Transverse colon (tissue), 4 donors: ENCODE measurements around the gene PPP6R2. TPM values are rescaled to one million over a fixed set of nuclear protein-coding genes. Genes with fewer than 3 reads are reported as not detected.
"Not testable (repeated sequence)": the region's sequence is repeated elsewhere in the genome, so short reads cannot be mapped to it uniquely, and the experiment has no call there.

Experiments used
- DNase-seq: peaks from one replicate; pipeline ENCODE4 v3.0.0-alpha.2; 2019
- H3K27ac ChIP-seq, 4 donors: fragments of 200-600 bp; sonication (generic); 2 replicates each; pipeline ENCODE4 v1.5.1; 2016 to 2018; ENCODE audit warnings: inconsistent platforms in 4 of 4
- H3K27me3 ChIP-seq: fragments of 200-600 bp; sonication (generic); 2 replicates; pipeline ENCODE4 v1.5.1; 2017; ENCODE audit warnings: inconsistent platforms
- H3K36me3 ChIP-seq, 4 donors: fragments of 200-600 bp; sonication (generic); 2 replicates each; pipeline ENCODE4 v1.5.1; 2017 to 2019; ENCODE audit warnings: inconsistent platforms in 4 of 4
- H3K4me1 ChIP-seq, 4 donors: fragments of 200-600 bp; sonication (generic); 2 replicates each; pipeline ENCODE4 v1.5.1; 2017 to 2020; ENCODE audit warnings: inconsistent platforms in 4 of 4
- H3K4me3 ChIP-seq, 4 donors: fragments of 200-600 bp; sonication (generic); 1 replicate in 1 of 4; 2 replicates in 3 of 4; pipeline versions ENCODE4 v1.5.1 to v1.6.1; 2017 to 2019; ENCODE audit warnings: inconsistent platforms in 4 of 4
- H3K9me3 ChIP-seq, 2 donors: fragments of 200-600 bp; sonication (generic); 2 replicates each; pipeline ENCODE4 v1.5.1; 2017 to 2019; ENCODE audit warnings: inconsistent platforms in 2 of 2
- EP300 ChIP-seq: sonication (generic); formaldehyde crosslinking; IDR thresholded peaks from one replicate; pipeline ENCODE4 v1.6.1; 2017; ENCODE audit warnings: antibody characterized with exemption, low read depth
- POLR2A ChIP-seq: fragments of 450-650 bp; IDR thresholded peaks from one replicate; pipeline ENCODE4 v1.6.1; 2016; ENCODE audit warnings: antibody characterized with exemption, mild to moderate bottlenecking, moderate library complexity
- POLR2AphosphoS5 ChIP-seq, 3 donors: sonication (generic); formaldehyde crosslinking; IDR thresholded peaks; one replicate each; pipeline ENCODE4 v1.6.1; 2016; ENCODE audit warnings: antibody characterized with exemption in 3 of 3
- WGBS, 2 donors: methylation state at CpG; one replicate each; pipeline ENCODE4 v1.1.5; 2018; ENCODE audit warnings: low coverage in 1 of 2; 5-methylcytosine and 5-hydroxymethylcytosine counted together
- in situ Hi-C, 4 donors: fragments of 200-750 bp; cut with MboI; loops; one replicate each; pipeline versions ENCODE4 v1.15.0 to v1.15.1; 2017; ENCODE audit warnings: low sequenced_read_pairs in 3 of 4, low pct_ligation_motif_present in 1 of 4, low pct_unique_long_range_greater_than_20kb in 1 of 4
- intact Hi-C: fragments of 100-400 bp; cut with DNase I; formaldehyde crosslinking; loops from one replicate; pipeline ENCODE4 v1.15.1; 2023; ENCODE audit warnings: low total_unique reads
- total RNA-seq, 4 donors: library from RNA; depleted of rRNA; stranded (reverse); fragments of >200 nt; gene quantifications; one replicate each; pipeline ENCODE4 v1.1.0, GENCODE V29; 2016
- TF ChIP-seq, protein P1 (sequence below), 5 experiments: fragments of 200-600 bp in 3 of 5; fragments of 450-650 bp in 2 of 5; sonication (generic) in 3 of 5; IDR thresholded peaks; 1 replicate in 2 of 5; 2 replicates in 3 of 5; pipeline ENCODE4 v1.5.1; 2016 to 2017; ENCODE audit warnings: antibody characterized with exemption in 5 of 5, inconsistent platforms in 3 of 5, mild to moderate bottlenecking in 2 of 5, moderate library complexity in 1 of 5

Gene PPP6R2
- total RNA-seq, 4 donors from 2014 or later, result 62.1 to 151 (median 77.8) TPM

GRCh38 chr22:50406416-50407170 lies 63.5 kb downstream of the PPP6R2 start:
- Histone ChIP-seq H3K4me3 (no peak overlapping the region), H3K27ac (no peak overlapping the region), H3K4me1 (peaks cover 0 to 8% (median 0%) of the 10 kb centered on the region in 4 donors), H3K9me3 (no peaks in the 10 kb centered on the region), H3K27me3 (no peaks in the 10 kb centered on the region), H3K36me3 (peaks cover 0 to 14% (median 7%) of the 10 kb centered on the region in 4 donors)
- in situ Hi-C loops (no loop called here), intact Hi-C loops (no loop called here)
- no peak for DNase-seq
- WGBS, 2 donors, result 91 to 95% methylated on average over 9 to 25 of the region's 25 CpGs
- no peak for TF ChIP-seq POLR2A
- TF ChIP-seq EP300, result no peak
- TF ChIP-seq, protein P1, sequence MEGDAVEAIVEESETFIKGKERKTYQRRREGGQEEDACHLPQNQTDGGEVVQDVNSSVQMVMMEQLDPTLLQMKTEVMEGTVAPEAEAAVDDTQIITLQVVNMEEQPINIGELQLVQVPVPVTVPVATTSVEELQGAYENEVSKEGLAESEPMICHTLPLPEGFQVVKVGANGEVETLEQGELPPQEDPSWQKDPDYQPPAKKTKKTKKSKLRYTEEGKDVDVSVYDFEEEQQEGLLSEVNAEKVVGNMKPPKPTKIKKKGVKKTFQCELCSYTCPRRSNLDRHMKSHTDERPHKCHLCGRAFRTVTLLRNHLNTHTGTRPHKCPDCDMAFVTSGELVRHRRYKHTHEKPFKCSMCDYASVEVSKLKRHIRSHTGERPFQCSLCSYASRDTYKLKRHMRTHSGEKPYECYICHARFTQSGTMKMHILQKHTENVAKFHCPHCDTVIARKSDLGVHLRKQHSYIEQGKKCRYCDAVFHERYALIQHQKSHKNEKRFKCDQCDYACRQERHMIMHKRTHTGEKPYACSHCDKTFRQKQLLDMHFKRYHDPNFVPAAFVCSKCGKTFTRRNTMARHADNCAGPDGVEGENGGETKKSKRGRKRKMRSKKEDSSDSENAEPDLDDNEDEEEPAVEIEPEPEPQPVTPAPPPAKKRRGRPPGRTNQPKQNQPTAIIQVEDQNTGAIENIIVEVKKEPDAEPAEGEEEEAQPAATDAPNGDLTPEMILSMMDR (IDR thresholded peaks at IDR 0.05), result no peak
- TF ChIP-seq POLR2AphosphoS5 (IDR thresholded peaks at IDR 0.05), result no peak

DNA sequence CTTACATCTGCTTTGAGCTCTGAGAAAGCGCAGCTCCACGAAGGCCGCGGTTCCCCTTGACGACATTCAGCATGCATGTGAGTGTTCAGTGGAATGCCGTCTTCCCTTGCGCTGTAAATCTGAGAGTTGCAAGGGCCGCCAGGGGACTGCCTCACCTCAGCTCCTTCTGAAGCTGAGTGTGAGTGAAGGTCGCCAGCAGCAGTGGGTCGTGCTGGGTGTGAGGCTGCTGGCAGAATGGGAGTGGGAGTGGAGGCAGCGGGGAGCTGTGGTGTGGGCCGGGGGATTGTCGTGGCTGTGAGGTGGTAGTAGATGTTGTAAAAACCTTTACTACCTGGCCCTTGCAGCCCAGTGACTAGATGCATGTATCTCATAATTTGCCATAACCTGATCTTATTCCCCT lies 65.2 kb downstream of the PPP6R2 start:
- Histone ChIP-seq H3K4me1 (peaks cover 0 to 6% (median 0%) of the 10 kb centered on the region in 4 donors), H3K9me3 (no peaks in the 10 kb centered on the region), H3K4me3 (no peak overlapping the region), H3K27me3 (no peaks in the 10 kb centered on the region), H3K27ac (no peak overlapping the region), H3K36me3 (peaks cover 0 to 14% (median 7%) of the 10 kb centered on the region in 4 donors)
- WGBS, 2 donors, result 90 to 96% methylated on average over 2 to 13 of the region's 13 CpGs
- intact Hi-C loops (no loop called here), in situ Hi-C loops (no loop called here)
- TF ChIP-seq, protein P1 (IDR thresholded peaks at IDR 0.05), result no peak
- TF ChIP-seq POLR2A (no peak), EP300 (no peak), POLR2AphosphoS5 (IDR thresholded peaks at IDR 0.05) (no peak)
- no peak for DNase-seq

DNA sequence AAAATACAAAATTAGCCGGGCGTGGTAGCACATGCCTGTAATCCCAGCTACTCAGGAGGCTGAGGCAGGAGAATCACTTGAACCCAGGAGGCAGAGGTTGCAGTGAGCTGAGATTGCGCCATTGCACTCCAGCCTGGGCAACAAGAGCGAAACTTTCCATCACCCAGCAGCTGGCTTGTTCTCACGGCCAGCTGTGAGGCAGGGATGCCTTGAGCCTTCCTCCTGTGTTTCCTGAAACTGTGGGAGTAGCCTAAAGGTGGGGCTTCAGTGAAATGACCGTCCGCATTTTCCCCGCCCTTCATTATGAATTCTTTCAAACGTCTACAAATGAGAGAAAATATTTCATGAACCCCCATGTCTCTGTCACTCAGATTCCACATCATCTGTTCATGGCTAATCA lies 65.8 kb downstream of the PPP6R2 start:
- H3K4me1 ChIP-seq, H3K27me3 ChIP-seq, H3K9me3 ChIP-seq, DNase-seq, in situ Hi-C loops, intact Hi-C loops, H3K27ac ChIP-seq, H3K4me3 ChIP-seq: not testable (repeated sequence)
- WGBS, 2 donors, result 88% methylated on average over 9 of the region's 9 CpGs; no CpG with 5 or more reads in 1 of the 2 donors
- H3K36me3 ChIP-seq, result peaks cover 0 to 14% (median 7%) of the 10 kb centered on the region in 4 donors

DNA sequence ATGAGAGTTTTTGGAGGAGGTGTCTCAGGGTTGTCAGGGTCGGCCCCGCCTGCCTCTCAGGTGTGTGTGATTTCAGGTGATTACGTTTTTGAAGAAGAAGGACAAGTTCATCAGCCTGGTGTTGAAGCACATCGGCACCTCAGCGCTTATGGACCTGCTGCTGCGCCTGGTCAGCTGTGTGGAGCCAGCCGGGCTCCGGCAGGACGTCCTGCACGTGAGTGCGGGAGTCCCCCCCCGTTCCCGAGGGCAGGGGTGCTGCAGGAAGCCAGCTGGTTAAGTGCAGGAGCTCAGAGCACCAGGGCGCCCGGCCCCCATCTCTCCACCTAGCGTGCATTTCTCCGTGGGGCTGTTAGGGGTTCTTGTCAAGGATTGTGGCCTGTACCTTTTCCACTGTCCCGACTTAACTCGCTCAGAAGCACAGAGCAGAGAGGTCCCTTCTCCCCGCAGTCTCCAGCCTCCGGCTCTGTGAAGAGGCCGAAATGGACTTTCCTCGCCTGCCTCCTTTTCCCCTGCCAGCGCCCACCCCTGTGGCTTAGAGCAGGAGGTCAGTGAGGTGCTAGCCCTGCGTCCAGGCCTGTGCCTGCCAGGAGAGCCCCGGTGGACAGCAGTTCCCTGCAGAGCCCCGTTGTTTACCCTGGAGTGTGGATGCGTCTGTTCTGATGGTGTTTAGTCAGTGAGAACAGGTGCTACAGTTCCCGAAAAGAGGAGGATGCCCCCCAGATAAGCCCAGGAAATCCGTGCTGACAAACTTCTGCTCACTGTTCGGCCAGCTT lies 71.5 kb downstream of the PPP6R2 start:
- H3K27ac ChIP-seq, result no peak overlapping the region
- H3K4me1 ChIP-seq, result no peaks in the 10 kb centered on the region
- WGBS, 2 donors, result 92% methylated on average over 31 of the region's 31 CpGs; no CpG with 5 or more reads in 1 of the 2 donors
- no peak for TF ChIP-seq POLR2A
- intact Hi-C loops, result no loop called here
- no peak overlapping the region for H3K4me3 ChIP-seq
- in situ Hi-C loops, result no loop called here
- H3K36me3 ChIP-seq, result peaks cover 0 to 49% (median 23%) of the 10 kb centered on the region in 4 donors
- DNase-seq, result no peak
- H3K27me3 ChIP-seq, result no peaks in the 10 kb centered on the region
- no peaks in the 10 kb centered on the region for H3K9me3 ChIP-seq

GRCh38 chr22:50415426-50415825 lies 72.3 kb downstream of the PPP6R2 start:
- intact Hi-C loops, result no loop called here
- 95 to 100% methylated on average over 1 to 12 of the region's 12 CpGs for WGBS, 2 donors
- no peak overlapping the region for H3K27ac ChIP-seq
- DNase-seq, result no peak
- H3K9me3 ChIP-seq, result no peaks in the 10 kb centered on the region
- H3K36me3 ChIP-seq, result peaks cover 0 to 57% (median 26%) of the 10 kb centered on the region in 4 donors
- no peak overlapping the region for H3K4me3 ChIP-seq
- H3K4me1 ChIP-seq, result no peaks in the 10 kb centered on the region
- in situ Hi-C loops, result no loop called here
- no peaks in the 10 kb centered on the region for H3K27me3 ChIP-seq
- TF ChIP-seq POLR2A, result no peak
- TF ChIP-seq POLR2AphosphoS5 (IDR thresholded peaks at IDR 0.05), result no peak
- TF ChIP-seq, protein P1 (IDR thresholded peaks at IDR 0.05), result no peak
- no peak for TF ChIP-seq EP300
